NAMALWA (cell line): ENCODE measurements around the gene CFAP251.
"Not testable (repeated sequence)": the region's sequence is repeated elsewhere in the genome, so short reads cannot be mapped to it uniquely, and the experiment has no call there.

Experiments
- DNase-seq: peaks from one replicate; pipeline ENCODE4 v3.0.0-alpha.2; 2015; ENCODE audit warnings: low spot score

The CFAP251 gene

GRCh38 chr12:121911824-121912585, 6.4 kb upstream of the CFAP251 start:
- no peak for DNase-seq

- DNase-seq, result no peak
These were observed 2.5 kb upstream of the CFAP251 start for GRCh38 chr12:121915841-121916321.

GRCh38 chr12:121916719-121917118, 1.7 kb upstream of the CFAP251 start:
- DNase-seq, result peak; percentile 86

GRCh38 chr12:121918679-121919038, 267 bp downstream of the CFAP251 start:
- DNase-seq, result peak; percentile 79

GRCh38 chr12:121921066-121921465, 2.7 kb downstream of the CFAP251 start:
- DNase-seq, result no peak

- no peak for DNase-seq
These were observed 6.9 kb downstream of the CFAP251 start for GRCh38 chr12:121925358-121925695.

- peak; percentile 62 for DNase-seq
These were observed 8.7 kb downstream of the CFAP251 start for GRCh38 chr12:121926874-121927706.

GRCh38 chr12:121927813-121928212, 9.4 kb downstream of the CFAP251 start:
- no peak for DNase-seq

GRCh38 chr12:121929545-121929944, 11.2 kb downstream of the CFAP251 start:
- not testable (repeated sequence) for DNase-seq

- DNase-seq, result no peak
These were observed 12.5 kb downstream of the CFAP251 start for GRCh38 chr12:121930862-121931261.

GRCh38 chr12:121932176-121932536, 13.8 kb downstream of the CFAP251 start:
- no peak for DNase-seq

GRCh38 chr12:121932914-121933521, 14.6 kb downstream of the CFAP251 start:
- DNase-seq, result no peak

GRCh38 chr12:121933522-121934308, 15.3 kb downstream of the CFAP251 start:
- no peak for DNase-seq

- no peak for DNase-seq
These were observed 15.9 kb downstream of the CFAP251 start for GRCh38 chr12:121934309-121934664.

- no peak for DNase-seq
These were observed 19.3 kb downstream of the CFAP251 start for GRCh38 chr12:121937654-121938053.

GRCh38 chr12:121939186-121939585, 20.8 kb downstream of the CFAP251 start:
- peak; percentile 67 for DNase-seq

GRCh38 chr12:121939992-121940766, 21.8 kb downstream of the CFAP251 start:
- no peak for DNase-seq

GRCh38 chr12:121942145-121942718, 23.8 kb downstream of the CFAP251 start:
- DNase-seq, result no peak

- DNase-seq, result no peak
These were observed 25.5 kb downstream of the CFAP251 start for GRCh38 chr12:121943926-121944325.

- DNase-seq, result no peak
These were observed 28.1 kb downstream of the CFAP251 start for GRCh38 chr12:121946313-121947025.
